GM19193 (cell line): ENCODE data around the gene DVL1.

Experiments
- POLR2A ChIP-seq: IDR thresholded peaks from 4 replicates; pipeline ENCODE4 v1.6.1; 2011; ENCODE audit not compliant: insufficient read depth, insufficient read length; ENCODE audit errors: extremely low read depth

The DVL1 gene

GRCh38 chr1:1318777-1319645 is 30.2 kb downstream of the DVL1 start:
- no peak for TF ChIP-seq POLR2A

GRCh38 chr1:1318131-1318652 is 31.0 kb downstream of the DVL1 start:
- no peak for TF ChIP-seq POLR2A

- TF ChIP-seq POLR2A = no peak
Measured at GRCh38 chr1:1317420-1317819, 31.8 kb downstream of the DVL1 start.

GRCh38 chr1:1315435-1315954 is 33.7 kb downstream of the DVL1 start:
- no peak for TF ChIP-seq POLR2A

GRCh38 chr1:1314678-1315335 is 34.4 kb downstream of the DVL1 start:
- TF ChIP-seq POLR2A = no peak

GRCh38 chr1:1314237-1314586 is 35.0 kb downstream of the DVL1 start:
- TF ChIP-seq POLR2A = no peak

GRCh38 chr1:1313500-1314236 is 35.5 kb downstream of the DVL1 start:
- no peak for TF ChIP-seq POLR2A

GRCh38 chr1:1312450-1313314 is 36.5 kb downstream of the DVL1 start:
- TF ChIP-seq POLR2A = peak; percentile 19

- no peak for TF ChIP-seq POLR2A
Measured at GRCh38 chr1:1311107-1312104, 37.8 kb downstream of the DVL1 start.

- peak; percentile 14 for TF ChIP-seq POLR2A
Measured at GRCh38 chr1:1310476-1311053, 38.7 kb downstream of the DVL1 start.

- no peak for TF ChIP-seq POLR2A
Measured at GRCh38 chr1:1310109-1310385, 39.2 kb downstream of the DVL1 start.

GRCh38 chr1:1309251-1310108 is 39.7 kb downstream of the DVL1 start:
- no peak for TF ChIP-seq POLR2A
